Stimulated activated CD4-positive, alpha-beta T cell treated with anti-CD3 and anti-CD28 coated beads, Interleukin-4, amount 100 ng/mL, for 4 hours (primary cell): Measurements from ENCODE around the gene NPC1L1.
"Not testable (repeated sequence)": the region's sequence is repeated elsewhere in the genome, so short reads cannot be mapped to it uniquely, and the experiment has no call there.

Experiments used
- DNase-seq, 2 experiments: peaks; one replicate each; pipeline ENCODE4 v3.0.0-alpha.2; 2020

The NPC1L1 gene

GRCh38 chr7:44565795-44566559 is 24.8 kb upstream of the NPC1L1 start:
- DNase-seq = no peak

- DNase-seq = peak; percentile 49 to 61
Observed at GRCh38 chr7:44565097-44565794, 24.1 kb upstream of the NPC1L1 start.

- no peak for DNase-seq
Observed at GRCh38 chr7:44564606-44565005, 23.5 kb upstream of the NPC1L1 start.

- no peak for DNase-seq
Observed at GRCh38 chr7:44563171-44563679, 22.1 kb upstream of the NPC1L1 start.

- DNase-seq = not testable (repeated sequence)
Observed at GRCh38 chr7:44562622-44562962, 21.5 kb upstream of the NPC1L1 start.

GRCh38 chr7:44561962-44562621 is 21.0 kb upstream of the NPC1L1 start:
- DNase-seq = no peak

GRCh38 chr7:44561481-44561880 is 20.4 kb upstream of the NPC1L1 start:
- DNase-seq = no peak

- no peak for DNase-seq
Observed at GRCh38 chr7:44559485-44559884, 18.4 kb upstream of the NPC1L1 start.

- DNase-seq = no peak
Observed at GRCh38 chr7:44557485-44557884, 16.4 kb upstream of the NPC1L1 start.

GRCh38 chr7:44555350-44555749 is 14.2 kb upstream of the NPC1L1 start:
- no peak for DNase-seq

GRCh38 chr7:44552473-44553005 is 11.4 kb upstream of the NPC1L1 start:
- not testable (repeated sequence) for DNase-seq

- no peak for DNase-seq
Observed at GRCh38 chr7:44549457-44549856, 8.3 kb upstream of the NPC1L1 start.

- DNase-seq = no peak
Observed at GRCh38 chr7:44548893-44549292, 7.8 kb upstream of the NPC1L1 start.

- no peak for DNase-seq
Observed at GRCh38 chr7:44547536-44548231, 6.6 kb upstream of the NPC1L1 start.

- no peak for DNase-seq
Observed at GRCh38 chr7:44541876-44542610, 913 bp upstream of the NPC1L1 start.

GRCh38 chr7:44540592-44541027 is 520 bp downstream of the NPC1L1 start:
- DNase-seq = no peak

- DNase-seq = no peak
Observed at GRCh38 chr7:44539669-44540506, 1.2 kb downstream of the NPC1L1 start.

GRCh38 chr7:44538798-44539668 is 2.1 kb downstream of the NPC1L1 start:
- no peak for DNase-seq

- DNase-seq = no peak
Observed at GRCh38 chr7:44538093-44538797, 2.9 kb downstream of the NPC1L1 start.
